GM18505 (cell line): ENCODE data around the gene CES4A.
"Not testable (repeated sequence)": the region's sequence is repeated elsewhere in the genome, so short reads cannot be mapped to it uniquely, and the experiment has no call there.

Experiments used
- ATAC-seq: cut with Tn5 transposase; IDR thresholded peaks from one replicate; pipeline ENCODE4 v1.9.1; 2021; ENCODE audit not compliant: unreplicated experiment
- POLR2A ChIP-seq: IDR thresholded peaks from 4 replicates; pipeline ENCODE4 v1.6.1; 2011; ENCODE audit warnings: borderline replicate concordance; ENCODE audit not compliant: insufficient read depth, insufficient read length; ENCODE audit errors: extremely low read depth

The CES4A gene

DNA sequence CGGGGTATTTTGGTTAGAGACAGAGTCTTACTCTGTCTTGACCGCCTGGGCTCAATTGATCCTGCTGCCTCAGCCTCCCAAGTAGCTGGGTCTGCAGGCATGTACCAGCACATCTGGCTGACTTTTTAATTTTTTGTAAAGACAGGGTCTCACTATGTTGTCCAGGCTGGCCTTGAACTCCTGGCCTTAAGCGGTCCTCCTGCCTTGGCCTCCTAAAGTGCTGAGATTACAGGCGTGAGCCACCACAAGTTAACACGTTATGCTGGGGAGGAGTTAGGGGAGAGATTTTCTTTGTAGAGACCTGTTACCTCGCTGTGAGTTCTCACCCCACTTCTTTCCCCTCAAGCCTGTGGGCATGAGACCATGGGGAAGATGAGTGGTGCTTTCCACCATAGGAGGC is 1.8 kb upstream of the CES4A start:
- ATAC-seq: no peak
- no peak for TF ChIP-seq POLR2A

DNA sequence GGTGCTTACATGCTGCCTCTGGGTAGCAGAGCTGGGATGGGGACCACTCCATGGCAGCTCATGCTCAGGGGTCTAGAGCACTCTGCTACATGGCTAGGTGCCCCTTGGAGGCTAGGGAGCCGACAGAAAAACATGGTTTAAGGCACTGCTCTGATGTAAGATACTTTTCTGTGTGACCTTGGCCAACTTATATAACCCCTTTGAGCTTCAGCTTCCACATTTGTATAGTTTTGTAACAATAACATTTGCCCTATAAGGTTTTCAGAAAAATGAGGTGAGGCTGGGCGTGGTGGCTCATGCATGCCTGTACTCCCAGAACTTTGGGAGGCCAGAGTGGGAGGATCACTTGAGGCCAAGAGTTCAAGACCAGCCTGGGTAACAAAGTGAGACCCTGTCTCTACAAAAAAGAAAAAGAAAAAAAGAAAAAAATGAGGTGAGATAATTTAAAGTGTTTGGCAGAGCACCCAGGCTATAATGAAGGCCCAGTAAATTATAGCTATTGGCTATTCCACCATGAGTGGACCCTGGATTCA is 3.2 kb downstream of the CES4A start:
- no peak for ATAC-seq
- no peak for TF ChIP-seq POLR2A

DNA sequence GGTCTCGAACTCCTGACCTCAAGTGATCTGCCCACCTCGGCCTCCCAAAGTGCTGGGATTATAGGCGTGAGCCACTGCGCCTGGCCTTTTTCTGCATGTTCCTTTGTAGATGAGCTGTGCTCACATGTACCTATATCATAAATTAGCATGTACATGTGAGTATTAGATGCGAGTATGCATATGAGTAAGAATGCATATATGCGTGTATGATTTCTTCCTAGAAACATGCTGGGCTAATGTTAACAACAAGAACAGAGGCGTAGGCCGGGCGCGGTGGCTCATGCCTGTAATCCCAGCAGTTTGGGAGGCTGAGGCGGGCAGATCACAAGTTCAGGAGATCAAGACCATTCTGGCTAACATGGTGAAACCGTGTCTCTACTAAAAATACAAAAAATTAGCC is 5.2 kb downstream of the CES4A start:
- not testable (repeated sequence) for ATAC-seq

DNA sequence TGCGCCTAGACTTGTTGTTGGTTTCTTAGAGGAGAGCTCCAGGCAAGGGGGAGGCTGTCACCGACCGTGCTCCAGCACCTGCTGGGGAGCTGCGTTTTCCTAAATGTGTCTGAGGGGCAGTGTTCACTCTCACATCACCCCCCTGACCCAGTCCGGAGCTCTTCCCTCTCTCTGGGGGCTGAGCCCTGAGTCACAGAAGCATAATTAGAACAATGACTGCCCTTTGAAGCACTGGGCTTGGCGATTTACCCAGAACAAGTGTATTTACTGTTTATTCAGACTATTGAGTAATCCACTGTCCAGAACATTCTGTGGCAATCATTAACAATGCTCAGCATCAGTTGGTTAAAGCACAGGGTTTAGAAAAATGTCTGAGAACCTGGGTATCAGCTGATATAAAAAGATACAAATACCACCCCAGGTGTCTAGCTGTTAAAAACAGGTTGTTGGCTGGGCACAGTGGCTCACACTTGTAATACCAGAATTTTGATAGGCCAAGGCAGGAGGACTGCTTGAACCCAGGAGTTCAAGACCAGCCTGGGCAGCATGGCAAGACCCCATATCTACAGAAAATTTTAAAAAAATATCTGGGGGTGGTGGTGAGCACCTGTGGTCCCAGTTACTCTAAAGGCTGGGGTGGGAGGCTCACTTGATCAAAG is 8.1 kb downstream of the CES4A start:
- TF ChIP-seq POLR2A: no peak
- ATAC-seq: no peak

DNA sequence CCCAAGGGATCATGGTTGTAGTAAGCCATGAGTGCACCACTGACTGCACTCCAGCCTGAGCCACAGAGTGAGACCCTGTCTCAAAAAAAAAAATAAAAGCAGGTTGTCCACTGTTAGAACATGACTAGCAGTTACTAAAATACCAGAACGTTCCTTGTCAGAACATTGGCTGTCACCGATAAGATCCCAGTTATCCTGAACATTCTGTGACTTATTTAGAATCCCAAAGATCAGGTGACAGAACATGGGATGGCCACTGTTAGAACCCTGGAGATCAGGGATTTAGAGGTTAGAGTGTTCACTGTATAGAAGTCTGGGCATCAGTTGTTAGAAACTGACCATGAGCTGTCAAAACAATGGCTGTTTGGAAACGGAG is 8.6 kb downstream of the CES4A start:
- ATAC-seq: no peak
- TF ChIP-seq POLR2A: no peak

DNA sequence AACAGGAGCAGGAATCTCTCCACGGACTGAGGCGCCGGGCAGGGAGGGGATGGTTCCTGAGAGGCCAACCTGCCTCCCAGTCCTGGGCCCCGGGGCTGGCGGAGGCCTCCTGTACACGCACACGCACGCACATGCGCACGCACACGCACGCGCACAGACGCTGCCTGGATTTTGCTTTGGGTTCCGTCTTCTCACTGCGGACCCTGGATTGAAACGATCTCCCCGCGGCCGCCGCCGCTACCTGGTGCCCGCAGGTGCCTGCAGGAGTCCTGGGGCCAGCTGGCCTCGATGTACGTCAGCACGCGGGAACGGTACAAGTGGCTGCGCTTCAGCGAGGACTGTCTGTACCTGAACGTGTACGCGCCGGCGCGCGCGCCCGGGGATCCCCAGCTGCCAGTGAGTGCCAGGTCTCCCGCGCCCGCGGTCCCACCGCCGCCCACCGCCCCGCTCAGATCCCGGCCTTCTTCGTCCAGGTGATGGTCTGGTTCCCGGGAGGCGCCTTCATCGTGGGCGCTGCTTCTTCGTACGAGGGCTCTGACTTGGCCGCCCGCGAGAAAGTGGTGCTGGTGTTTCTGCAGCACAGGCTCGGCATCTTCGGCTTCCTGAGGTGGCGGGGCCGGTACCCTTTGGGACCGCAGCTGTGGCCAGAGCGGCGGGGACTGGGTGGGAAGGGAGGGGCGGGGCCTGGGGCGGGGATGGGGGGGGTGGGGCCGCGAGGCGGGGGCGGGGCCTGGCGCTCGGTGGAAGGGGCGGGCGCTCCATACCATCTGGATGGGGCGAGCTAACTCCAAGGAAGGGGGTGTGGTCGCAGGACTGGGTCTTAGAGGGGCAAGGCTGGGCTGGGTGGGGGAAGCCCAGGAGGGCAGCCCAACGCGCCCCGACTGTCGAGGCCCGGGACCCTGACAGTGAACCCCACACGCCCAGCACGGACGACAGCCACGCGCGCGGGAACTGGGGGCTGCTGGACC is 12.3 kb downstream of the CES4A start:
- TF ChIP-seq POLR2A: no peak
- no peak for ATAC-seq

DNA sequence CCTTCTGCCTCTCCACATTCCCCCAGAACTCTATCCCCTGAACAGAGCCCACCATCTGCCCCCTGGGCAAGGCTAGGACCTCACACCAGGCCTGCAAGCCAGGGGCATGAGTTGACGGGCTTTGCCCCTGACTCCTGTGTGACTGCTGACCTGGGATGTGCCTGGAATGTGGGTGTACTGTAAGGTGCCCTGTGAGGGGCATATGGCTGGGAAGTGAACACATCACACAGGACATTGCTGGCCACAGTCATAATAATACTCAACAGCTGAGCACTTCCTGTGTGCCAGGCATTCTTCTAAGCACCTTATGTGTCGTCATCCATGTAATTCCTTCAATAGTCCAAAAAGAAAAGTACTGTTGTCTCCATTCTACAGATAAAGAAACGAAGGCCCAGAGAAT is 13.3 kb downstream of the CES4A start:
- no peak for ATAC-seq
- TF ChIP-seq POLR2A: no peak

DNA sequence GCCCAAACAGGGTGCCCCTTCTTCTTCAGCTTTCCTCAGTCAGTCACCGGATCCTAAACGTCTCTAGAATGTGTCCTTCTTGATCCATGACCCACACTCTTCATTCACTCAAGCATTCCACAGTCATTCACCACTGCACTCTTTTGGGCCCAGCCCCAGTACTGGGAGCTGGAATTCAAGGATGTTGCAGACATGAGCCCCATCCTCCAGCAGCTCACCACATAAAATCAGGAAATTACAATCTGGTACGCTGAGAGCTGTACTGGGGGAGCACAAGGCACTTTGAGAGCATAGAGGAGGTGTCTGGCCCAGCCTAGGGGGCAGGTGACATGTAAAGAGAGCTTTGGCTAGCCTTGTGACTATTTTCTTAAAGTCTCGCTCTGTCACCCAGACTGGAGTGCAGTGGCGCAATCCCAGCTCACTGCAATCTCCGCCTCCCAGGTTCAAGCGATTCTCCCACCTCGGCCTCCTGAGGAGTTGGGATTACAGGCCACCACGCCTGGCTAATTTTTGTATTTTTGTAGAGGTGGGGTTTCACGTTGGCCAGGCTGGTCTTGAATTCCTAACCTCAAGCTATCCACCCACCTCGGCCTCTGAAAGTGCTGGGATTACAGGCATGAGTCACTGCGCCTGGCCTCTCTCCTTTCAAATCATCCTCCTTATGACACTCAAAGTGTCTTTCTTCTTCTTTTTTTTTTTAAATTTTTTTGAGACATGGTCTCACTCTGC is 18.7 kb downstream of the CES4A start:
- TF ChIP-seq POLR2A: no peak

DNA sequence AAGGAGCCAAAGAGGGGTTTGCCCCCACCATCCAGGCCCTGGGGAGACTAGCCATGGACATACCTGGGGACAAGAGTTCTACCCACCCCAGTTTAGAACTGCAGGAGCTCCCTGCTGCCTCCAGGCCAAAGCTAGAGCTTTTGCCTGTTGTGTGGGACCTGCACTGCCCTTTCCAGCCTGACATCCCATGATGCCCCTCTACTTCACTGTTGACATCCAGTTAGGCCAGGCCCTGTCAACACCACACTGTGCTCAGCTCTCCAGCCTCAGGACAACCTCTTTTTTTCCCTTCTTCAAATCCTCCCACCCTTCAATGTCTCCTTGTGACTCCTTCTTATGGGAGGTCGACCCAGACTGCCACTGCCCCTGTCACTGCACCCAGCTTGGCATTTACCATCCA is 20.8 kb downstream of the CES4A start:
- TF ChIP-seq POLR2A: no peak
- no peak for ATAC-seq

More for the DNA sequence above, 18.7 kb downstream of the CES4A start:
- no peak for ATAC-seq

DNA sequence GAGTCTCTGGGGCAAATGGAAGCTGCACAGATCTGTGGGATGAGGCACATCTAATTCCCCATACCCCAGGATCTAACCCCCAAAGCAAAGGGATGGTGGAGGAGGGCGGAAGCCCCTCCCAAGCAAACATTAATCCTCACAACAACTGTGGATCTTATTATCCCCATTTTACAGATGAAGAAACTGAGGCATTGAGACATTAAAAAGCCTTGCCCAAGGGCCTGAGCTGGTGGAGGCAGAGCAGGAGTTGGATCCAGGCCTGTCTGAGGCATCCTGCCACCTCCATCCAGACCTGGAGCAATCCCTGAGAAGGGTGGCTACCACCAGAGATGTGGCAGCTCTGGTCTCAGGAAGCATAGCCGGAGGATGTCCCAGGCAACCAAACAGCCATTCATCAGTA is 22.9 kb downstream of the CES4A start:
- TF ChIP-seq POLR2A: no peak
- no peak for ATAC-seq

DNA sequence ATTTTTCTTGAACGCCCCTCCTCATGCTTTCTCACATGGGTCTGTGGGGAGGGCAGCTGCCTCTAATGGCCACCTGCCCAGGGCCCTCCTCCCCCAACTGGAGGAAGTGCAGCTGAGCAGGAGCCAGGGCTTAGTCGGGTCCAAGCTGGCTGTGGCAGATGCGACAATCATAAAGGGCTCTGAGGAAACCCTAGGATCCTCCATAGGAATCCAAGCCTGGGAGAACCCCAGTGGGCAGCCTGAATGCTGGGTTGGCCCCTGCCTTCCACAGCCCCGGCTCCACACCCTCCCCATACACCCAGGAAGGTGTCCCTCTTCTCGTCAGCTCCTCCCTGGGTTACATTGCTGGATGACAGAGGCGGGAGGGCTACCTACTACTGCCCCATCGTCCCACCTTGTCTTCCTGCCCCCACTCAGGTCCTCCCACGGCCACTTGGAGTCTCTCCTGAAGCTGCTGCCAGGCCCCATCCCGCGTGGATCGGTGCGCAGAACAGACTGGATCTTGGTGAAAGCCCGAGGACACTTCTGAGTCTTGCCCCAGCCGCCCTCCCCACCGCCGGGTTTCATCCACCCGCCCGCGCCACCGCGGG is 24.9 kb downstream of the CES4A start:
- ATAC-seq: no peak
- TF ChIP-seq POLR2A: no peak

DNA sequence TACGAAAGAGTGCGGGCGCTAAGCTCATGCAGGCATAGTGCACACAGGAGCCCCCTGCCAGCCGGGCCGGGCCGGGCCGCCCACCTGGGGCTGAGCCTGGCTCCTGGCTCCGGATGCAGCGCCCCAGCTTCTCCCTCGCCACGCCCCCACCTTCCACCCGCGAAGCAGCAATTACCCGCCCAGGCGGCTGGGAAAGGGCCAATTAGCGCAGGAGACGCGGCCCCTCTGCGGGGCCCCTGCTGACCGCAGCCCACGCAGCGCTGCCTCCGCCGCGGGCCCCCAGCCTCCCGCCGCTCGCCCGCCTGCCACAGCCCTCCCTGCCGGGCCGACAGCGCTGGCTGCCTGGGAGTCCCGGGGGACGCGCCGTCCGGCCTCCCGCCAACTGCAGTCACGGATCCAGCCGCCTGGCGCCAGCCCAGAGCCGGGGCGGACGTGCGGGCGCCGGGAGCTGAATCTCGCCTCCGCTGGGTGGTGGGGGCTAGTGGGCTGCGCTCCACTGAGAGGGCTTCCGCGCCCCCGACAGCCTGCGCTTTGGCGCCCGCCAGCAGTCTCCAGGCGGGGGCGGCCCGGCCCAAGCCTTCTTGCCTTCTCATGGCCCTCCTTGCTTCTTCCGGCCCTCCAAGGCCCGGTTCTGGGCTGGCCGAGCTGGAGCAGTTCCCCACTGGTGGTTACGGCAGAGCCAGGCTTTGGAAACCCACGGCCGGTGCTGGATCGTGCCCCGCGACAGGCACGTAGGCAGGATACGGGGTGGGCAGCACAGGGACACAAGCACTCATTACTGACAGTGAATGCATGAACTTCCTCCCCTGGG is 25.6 kb downstream of the CES4A start:
- no peak for TF ChIP-seq POLR2A
- no peak for ATAC-seq
